Esophagus squamous epithelium (tissue), 4 donors: ENCODE measurements around the gene PPFIA2.

Experiments used
- CTCF ChIP-seq, 6 experiments: fragments of 450-650 bp in 4 of 6; fragments of 200-600 bp in 2 of 6; sonication (generic) in 2 of 6; IDR thresholded peaks; one replicate each; pipeline ENCODE4 v1.5.1; 2016 to 2019; ENCODE audit warnings: antibody characterized with exemption in 6 of 6, mild to moderate bottlenecking in 4 of 6, moderate library complexity in 4 of 6
- POLR2A ChIP-seq, 4 donors: fragments of 450-650 bp; IDR thresholded peaks; one replicate each; pipeline ENCODE4 v1.6.1; 2017; ENCODE audit warnings: antibody characterized with exemption in 4 of 4, mild to moderate bottlenecking in 4 of 4, moderate library complexity in 3 of 4

- TF ChIP-seq POLR2A (IDR thresholded peaks at IDR 0.05) = no peak
- no peak for TF ChIP-seq CTCF (IDR thresholded peaks at IDR 0.05)
Observed at GRCh38 chr12:81440001-81440400, 319.1 kb downstream of the PPFIA2 start.
